ENCODE results near the gene WIPI1.
"Not testable (repeated sequence)": the region's sequence is repeated elsewhere in the genome, so short reads cannot be mapped to it uniquely, and the experiment has no call there.

WIPI1 gene

GRCh38 chr17:68383443-68384321, 73.6 kb downstream of the WIPI1 start:
- 91 to 93% methylated on average over 14 to 16 of the region's 16 CpGs for WGBS, 2 experiments
- no peak overlapping the region for H3K27ac ChIP-seq (ENCODE audit: insufficient read depth, low read depth, low read length, poor library complexity, severe bottlenecking)

DNA sequence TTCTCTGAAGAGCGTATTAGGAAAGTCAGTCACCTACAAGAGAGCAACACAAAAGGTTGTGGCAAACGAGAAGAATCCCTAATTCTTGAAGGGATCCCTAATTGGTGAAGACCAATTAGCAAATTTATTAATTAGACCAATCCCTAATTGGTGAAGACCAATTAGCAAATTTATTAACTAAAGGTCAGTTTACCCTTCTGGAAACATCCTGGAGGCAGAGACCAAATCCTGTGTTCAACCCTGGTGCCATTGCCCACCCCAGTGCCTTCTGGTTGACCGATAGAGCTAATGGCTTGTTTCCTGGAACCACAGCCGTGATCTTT, 74.2 kb downstream of the WIPI1 start:
- Histone ChIP-seq H3K4me3 (ENCODE audit: insufficient read depth, low read depth, low read length) (no peak overlapping the region), H3K4me1 (ENCODE audit: control insufficient read depth, insufficient read depth, low read length) (peaks cover 5% of the 10 kb centered on the region), H3K27me3 (ENCODE audit: control insufficient read depth, insufficient read depth, low read length, poor library complexity, severe bottlenecking) (no peaks in the 10 kb centered on the region), H3K27ac (ENCODE audit: insufficient read depth, low read depth, low read length, poor library complexity, severe bottlenecking) (no peak overlapping the region), H3K36me3 (ENCODE audit: control insufficient read depth, insufficient read depth, low read length) (no peaks in the 10 kb centered on the region), H3K9me3 (ENCODE audit: control insufficient read depth, low read length) (no peaks in the 10 kb centered on the region)
- whole genome bisulfite sequencing, 2 experiments = 87 to 92% methylated on average over 4 of the region's 4 CpGs

More at GRCh38 chr17:68383443-68384321, 73.6 kb downstream of the WIPI1 start:
- H3K9me3 ChIP-seq (ENCODE audit: control insufficient read depth, low read length) = no peaks in the 10 kb centered on the region
- H3K4me3 ChIP-seq (ENCODE audit: insufficient read depth, low read depth, low read length) = no peak overlapping the region
- no peaks in the 10 kb centered on the region for H3K4me1 ChIP-seq (ENCODE audit: control insufficient read depth, insufficient read depth, low read length)
- no peaks in the 10 kb centered on the region for H3K36me3 ChIP-seq (ENCODE audit: control insufficient read depth, insufficient read depth, low read length)
- H3K27me3 ChIP-seq (ENCODE audit: control insufficient read depth, insufficient read depth, low read length, poor library complexity, severe bottlenecking) = no peaks in the 10 kb centered on the region

- Histone ChIP-seq H3K27me3 (ENCODE audit: control insufficient read depth, insufficient read depth, low read length, poor library complexity, severe bottlenecking) (no peaks in the 10 kb centered on the region), H3K9me3 (ENCODE audit: control insufficient read depth, low read length) (no peaks in the 10 kb centered on the region), H3K36me3 (ENCODE audit: control insufficient read depth, insufficient read depth, low read length) (no peaks in the 10 kb centered on the region), H3K27ac (ENCODE audit: insufficient read depth, low read depth, low read length, poor library complexity, severe bottlenecking) (no peak overlapping the region), H3K4me1 (ENCODE audit: control insufficient read depth, insufficient read depth, low read length) (peaks cover 8% of the 10 kb centered on the region), H3K4me3 (ENCODE audit: insufficient read depth, low read depth, low read length) (no peak overlapping the region)
- WGBS, 2 experiments = 92% methylated on average over 3 of the region's 3 CpGs
These were observed 74.7 kb downstream of the WIPI1 start for GRCh38 chr17:68382582-68383085.

DNA sequence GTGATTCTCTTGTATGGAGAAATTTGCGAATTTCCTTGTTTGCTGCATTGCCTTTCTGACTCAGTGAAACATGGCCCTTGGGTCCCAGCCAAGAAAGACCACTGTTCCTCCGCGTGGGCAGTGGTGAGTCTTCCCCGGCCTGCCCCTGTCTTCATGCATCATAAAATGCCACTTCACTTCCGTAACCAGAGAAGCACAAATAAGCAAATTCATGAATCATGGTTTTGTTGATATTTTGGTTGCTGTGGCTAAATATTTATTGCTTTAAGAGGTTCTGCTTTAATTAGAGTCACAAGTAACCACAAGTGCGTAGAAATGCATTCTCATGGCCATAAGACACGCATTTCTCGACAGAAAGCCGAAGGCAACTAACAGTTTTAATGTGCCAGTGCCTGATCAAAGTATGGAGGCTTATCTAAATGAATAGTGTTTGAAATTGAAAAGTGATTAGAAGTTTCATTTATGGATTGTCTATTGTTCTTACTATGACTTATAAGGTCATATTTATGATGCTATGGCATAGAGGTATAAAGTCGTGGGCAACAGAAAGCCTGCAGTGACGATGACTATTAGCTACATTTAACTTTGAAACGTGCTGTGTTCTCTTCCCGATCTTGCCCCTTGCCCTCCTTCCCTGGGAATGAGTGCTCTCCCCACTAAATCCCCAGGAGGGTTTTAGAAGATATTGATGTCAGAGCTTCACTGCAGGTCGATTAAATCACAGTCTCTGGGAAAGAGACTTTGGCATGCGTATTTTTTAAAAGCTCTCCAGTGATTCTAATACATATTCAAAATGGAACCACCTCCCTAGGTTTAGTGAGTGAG, 76.0 kb downstream of the WIPI1 start:
- WGBS, 2 experiments = 89 to 94% methylated on average over 15 of the region's 15 CpGs
- Histone ChIP-seq H3K4me1 (ENCODE audit: control insufficient read depth, insufficient read depth, low read length) (peaks cover 12% of the 10 kb centered on the region), H3K27ac (ENCODE audit: insufficient read depth, low read depth, low read length, poor library complexity, severe bottlenecking) (no peak overlapping the region), H3K4me3 (ENCODE audit: insufficient read depth, low read depth, low read length) (no peak overlapping the region), H3K27me3 (ENCODE audit: control insufficient read depth, insufficient read depth, low read length, poor library complexity, severe bottlenecking) (no peaks in the 10 kb centered on the region), H3K9me3 (ENCODE audit: control insufficient read depth, low read length) (no peaks in the 10 kb centered on the region), H3K36me3 (ENCODE audit: control insufficient read depth, insufficient read depth, low read length) (no peaks in the 10 kb centered on the region)

DNA sequence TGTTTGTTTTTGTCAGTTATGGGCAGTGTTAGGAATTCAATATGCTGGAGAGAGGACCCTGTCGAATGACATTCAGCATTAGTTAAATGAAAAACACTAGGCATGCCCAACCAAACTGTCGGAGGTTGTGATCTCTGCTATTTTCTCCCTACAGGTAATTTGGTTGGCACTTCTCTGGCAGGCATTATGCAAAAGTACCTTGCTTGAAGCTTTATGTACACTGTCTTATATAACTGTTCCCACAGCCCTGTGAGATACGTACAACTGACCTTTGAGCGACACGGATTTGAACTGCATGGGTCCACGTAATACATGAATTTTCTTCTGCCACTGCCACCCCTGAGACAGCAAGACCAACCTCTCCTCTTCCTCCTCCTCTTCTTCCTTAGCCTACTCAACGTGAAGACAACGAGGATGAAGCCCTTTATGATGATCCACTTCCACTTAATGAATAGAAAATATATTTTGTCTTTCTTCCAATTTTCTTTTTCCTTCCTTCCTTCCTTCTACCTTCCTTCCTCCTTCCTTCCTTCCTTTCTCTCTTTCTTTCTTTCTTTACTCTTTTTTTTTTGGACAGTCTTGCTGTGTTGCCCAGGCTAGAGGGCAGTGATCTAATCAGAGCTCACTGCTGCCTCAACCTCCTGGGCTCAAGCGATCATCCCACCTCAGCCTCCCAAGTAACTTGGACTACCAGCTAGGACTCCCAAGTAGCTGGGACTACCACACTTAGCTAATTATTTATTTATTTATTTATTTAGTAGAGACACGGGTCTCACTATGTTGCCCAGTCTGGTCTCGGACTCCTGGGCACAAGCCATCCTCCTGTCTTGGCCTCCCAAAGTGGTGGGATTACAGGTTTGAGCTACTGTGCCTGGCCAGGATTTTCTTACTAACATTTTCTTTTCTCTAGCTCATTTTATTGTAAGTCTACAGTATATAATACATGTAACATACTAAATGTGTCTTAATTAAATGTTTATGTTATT, 77.3 kb downstream of the WIPI1 start:
- Histone ChIP-seq H3K36me3 (ENCODE audit: control insufficient read depth, insufficient read depth, low read length) (no peaks in the 10 kb centered on the region), H3K27me3 (ENCODE audit: control insufficient read depth, insufficient read depth, low read length, poor library complexity, severe bottlenecking) (no peaks in the 10 kb centered on the region), H3K4me1 (ENCODE audit: control insufficient read depth, insufficient read depth, low read length) (peaks cover 12% of the 10 kb centered on the region), H3K9me3 (ENCODE audit: control insufficient read depth, low read length) (no peaks in the 10 kb centered on the region), H3K27ac (ENCODE audit: insufficient read depth, low read depth, low read length, poor library complexity, severe bottlenecking) (no peak overlapping the region), H3K4me3 (ENCODE audit: insufficient read depth, low read depth, low read length) (no peak overlapping the region)
- WGBS, 2 experiments = 94 to 95% methylated on average over 11 of the region's 11 CpGs

GRCh38 chr17:68379177-68379510, 78.2 kb downstream of the WIPI1 start:
- Histone ChIP-seq H3K4me3 (ENCODE audit: insufficient read depth, low read depth, low read length) (no peak overlapping the region), H3K36me3 (ENCODE audit: control insufficient read depth, insufficient read depth, low read length) (no peaks in the 10 kb centered on the region), H3K27ac (ENCODE audit: insufficient read depth, low read depth, low read length, poor library complexity, severe bottlenecking) (no peak overlapping the region), H3K4me1 (ENCODE audit: control insufficient read depth, insufficient read depth, low read length) (peaks cover 12% of the 10 kb centered on the region), H3K27me3 (ENCODE audit: control insufficient read depth, insufficient read depth, low read length, poor library complexity, severe bottlenecking) (no peaks in the 10 kb centered on the region), H3K9me3 (ENCODE audit: control insufficient read depth, low read length) (no peaks in the 10 kb centered on the region)
- 89 to 92% methylated on average over 3 of the region's 3 CpGs for WGBS, 2 experiments

GRCh38 chr17:68378268-68379176, 78.8 kb downstream of the WIPI1 start:
- H3K36me3 ChIP-seq (ENCODE audit: control insufficient read depth, insufficient read depth, low read length) = no peaks in the 10 kb centered on the region

DNA sequence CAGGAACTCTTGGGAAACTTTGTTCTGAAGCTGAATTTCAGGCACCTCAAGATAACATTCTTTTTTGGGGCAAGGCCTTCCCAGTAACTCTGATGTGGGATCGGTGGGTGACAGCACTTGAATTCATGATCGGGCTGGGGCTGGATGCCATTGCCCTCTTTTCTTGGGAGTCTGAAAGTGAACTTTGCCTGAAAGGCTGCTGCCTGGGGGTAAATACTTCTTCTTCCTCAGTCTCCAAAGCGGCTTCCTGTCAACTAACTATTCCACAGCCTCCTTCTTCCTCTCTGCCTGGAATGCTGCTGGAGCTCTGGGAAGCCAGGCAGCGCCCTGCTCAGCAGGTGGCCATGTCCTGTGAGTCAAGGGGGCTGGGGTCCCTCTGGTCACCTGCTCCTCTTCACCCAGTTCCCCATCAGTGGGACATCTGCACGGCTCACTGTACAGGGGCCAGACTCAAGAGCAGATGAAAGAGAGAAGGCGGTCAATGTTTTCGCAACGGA, 79.5 kb downstream of the WIPI1 start:
- Histone ChIP-seq H3K27me3 (ENCODE audit: control insufficient read depth, insufficient read depth, low read length, poor library complexity, severe bottlenecking) (no peaks in the 10 kb centered on the region), H3K4me3 (ENCODE audit: insufficient read depth, low read depth, low read length) (no peak overlapping the region), H3K4me1 (ENCODE audit: control insufficient read depth, insufficient read depth, low read length) (peaks cover 12% of the 10 kb centered on the region), H3K36me3 (ENCODE audit: control insufficient read depth, insufficient read depth, low read length) (no peaks in the 10 kb centered on the region), H3K9me3 (ENCODE audit: control insufficient read depth, low read length) (no peaks in the 10 kb centered on the region), H3K27ac (ENCODE audit: insufficient read depth, low read depth, low read length, poor library complexity, severe bottlenecking) (no peak overlapping the region)
- WGBS, 2 experiments = 70 to 71% methylated on average over 8 of the region's 8 CpGs

More at GRCh38 chr17:68378268-68379176, 78.8 kb downstream of the WIPI1 start:
- Histone ChIP-seq H3K4me1 (ENCODE audit: control insufficient read depth, insufficient read depth, low read length) (peaks cover 12% of the 10 kb centered on the region), H3K27me3 (ENCODE audit: control insufficient read depth, insufficient read depth, low read length, poor library complexity, severe bottlenecking) (no peaks in the 10 kb centered on the region), H3K27ac (ENCODE audit: insufficient read depth, low read depth, low read length, poor library complexity, severe bottlenecking) (peak overlapping the region; percentile 46), H3K9me3 (ENCODE audit: control insufficient read depth, low read length) (no peaks in the 10 kb centered on the region), H3K4me3 (ENCODE audit: insufficient read depth, low read depth, low read length) (no peak overlapping the region)
- WGBS, 2 experiments = 39 to 42% methylated on average over 21 of the region's 21 CpGs

GRCh38 chr17:68376178-68376577, 81.1 kb downstream of the WIPI1 start:
- not testable (repeated sequence) for H3K4me3 ChIP-seq (ENCODE audit: insufficient read depth, low read depth, low read length); H3K27me3 ChIP-seq (ENCODE audit: control insufficient read depth, insufficient read depth, low read length, poor library complexity, severe bottlenecking); H3K9me3 ChIP-seq (ENCODE audit: control insufficient read depth, low read length); H3K36me3 ChIP-seq (ENCODE audit: control insufficient read depth, insufficient read depth, low read length); H3K27ac ChIP-seq (ENCODE audit: insufficient read depth, low read depth, low read length, poor library complexity, severe bottlenecking)
- 91 to 95% methylated on average over 2 of the region's 2 CpGs for WGBS, 2 experiments
- peaks cover 12% of the 10 kb centered on the region for H3K4me1 ChIP-seq (ENCODE audit: control insufficient read depth, insufficient read depth, low read length)
